Caco-2 (cell line): ENCODE data around the gene TBCB. TPM values are rescaled to one million over a fixed set of nuclear protein-coding genes. Genes with fewer than 3 reads are reported as not detected.

Source experiments
- BruUV-seq: library from RNA; stranded (reverse); fragments of 400-500 nt; replicated peaks from 2 replicates; lab custom pipeline; 2021; lab: Mats Ljungman, UMichigan
- CTCF ChIA-PET: fragments of 300-600 bp; sonication (Branson Sonifier 250); formaldehyde crosslinking; loops from one replicate; lab custom pipeline; 2022; ENCODE audit warnings: antibody characterized with exemption; lab: Charles Lee
- POLR2A ChIA-PET: fragments of 300-600 bp; sonication (Branson Sonifier 250); formaldehyde crosslinking; loops from one replicate; lab custom pipeline; 2022; ENCODE audit warnings: antibody characterized with exemption; lab: Charles Lee
- DNase-seq, 2 experiments: peaks; one replicate each; pipeline versions ENCODE4 v3.0.0 to v3.0.0-alpha.2; 2020 to 2022
- H3K27me3 ChIP-seq: replicated peaks from 2 replicates; pipeline ENCODE4 v1.6.0; 2011; ENCODE audit warnings: low read length; ENCODE audit not compliant: control insufficient read depth, insufficient read depth
- H3K36me3 ChIP-seq: 2 replicates; pipeline ENCODE4 v1.5.1; 2011; ENCODE audit warnings: low read length; ENCODE audit not compliant: control insufficient read depth, insufficient read depth
- H3K4me1 ChIP-seq: fragments of 250-450 bp; sonication (Bioruptor Pico); 2 replicates; pipeline ENCODE4 v1.5.1; 2020; ENCODE audit warnings: mild to moderate bottlenecking
- H3K4me3 ChIP-seq: 2 replicates; pipeline ENCODE4 v1.5.1; 2011; ENCODE audit warnings: low read depth, mild to moderate bottlenecking, control low read depth, low read length
- H3K9me3 ChIP-seq: fragments of 250-450 bp; sonication (Bioruptor Pico); 2 replicates; pipeline ENCODE4 v1.5.1; 2020; ENCODE audit warnings: mild to moderate bottlenecking, moderate library complexity
- H3K27ac Mint-ChIP-seq: one replicate; pipeline ENCODE4 v1.8.0; 2022; ENCODE audit warnings: mixed read lengths; ENCODE audit not compliant: unreplicated experiment
- H3K27me3 Mint-ChIP-seq: one replicate; pipeline ENCODE4 v1.8.0; 2022; ENCODE audit warnings: mixed read lengths; ENCODE audit not compliant: insufficient read depth, unreplicated experiment
- H3K36me3 Mint-ChIP-seq: one replicate; pipeline ENCODE4 v1.8.0; 2022; ENCODE audit warnings: mild to moderate bottlenecking, mixed read lengths; ENCODE audit not compliant: insufficient read depth, unreplicated experiment
- H3K4me1 Mint-ChIP-seq: one replicate; pipeline ENCODE4 v1.8.0; 2022; ENCODE audit warnings: low read depth, mixed read lengths; ENCODE audit not compliant: unreplicated experiment
- H3K4me3 Mint-ChIP-seq: one replicate; pipeline ENCODE4 v1.8.0; 2022; ENCODE audit warnings: mild to moderate bottlenecking, moderate library complexity, mixed read lengths; ENCODE audit not compliant: unreplicated experiment
- H3K9me3 Mint-ChIP-seq: one replicate; pipeline ENCODE4 v1.8.0; 2022; ENCODE audit warnings: mixed read lengths; ENCODE audit not compliant: unreplicated experiment
- intact Hi-C: fragments of 100-400 bp; cut with micrococcal nuclease; formaldehyde crosslinking; loops from one replicate; pipeline ENCODE4 v1.10.0; 2022; ENCODE audit not compliant: unreplicated experiment
- total RNA-seq: library from RNA; stranded (reverse); gene quantifications from 2 replicates; pipeline ENCODE4 v1.2.3, GENCODE V29; 2022
- TF ChIP-seq, protein P1 (sequence below), 2 experiments: fragments of 200-600 bp in 1 of 2; IDR thresholded peaks; 1 replicate in 1 of 2; 2 replicates in 1 of 2; pipeline versions ENCODE4 v1.5.1 to v1.8.0; 2011 to 2022; ENCODE audit warnings: antibody characterized with exemption in 1 of 2, control low read depth in 1 of 2, inconsistent platforms in 1 of 2, low read depth in 1 of 2, low read length in 1 of 2, mild to moderate bottlenecking in 1 of 2, moderate library complexity in 1 of 2; ENCODE audit not compliant: insufficient read depth in 1 of 2, severe bottlenecking in 1 of 2, unreplicated experiment in 1 of 2

Gene TBCB
- total RNA-seq, 1 experiment from 2014 or later = 191 TPM

DNA sequence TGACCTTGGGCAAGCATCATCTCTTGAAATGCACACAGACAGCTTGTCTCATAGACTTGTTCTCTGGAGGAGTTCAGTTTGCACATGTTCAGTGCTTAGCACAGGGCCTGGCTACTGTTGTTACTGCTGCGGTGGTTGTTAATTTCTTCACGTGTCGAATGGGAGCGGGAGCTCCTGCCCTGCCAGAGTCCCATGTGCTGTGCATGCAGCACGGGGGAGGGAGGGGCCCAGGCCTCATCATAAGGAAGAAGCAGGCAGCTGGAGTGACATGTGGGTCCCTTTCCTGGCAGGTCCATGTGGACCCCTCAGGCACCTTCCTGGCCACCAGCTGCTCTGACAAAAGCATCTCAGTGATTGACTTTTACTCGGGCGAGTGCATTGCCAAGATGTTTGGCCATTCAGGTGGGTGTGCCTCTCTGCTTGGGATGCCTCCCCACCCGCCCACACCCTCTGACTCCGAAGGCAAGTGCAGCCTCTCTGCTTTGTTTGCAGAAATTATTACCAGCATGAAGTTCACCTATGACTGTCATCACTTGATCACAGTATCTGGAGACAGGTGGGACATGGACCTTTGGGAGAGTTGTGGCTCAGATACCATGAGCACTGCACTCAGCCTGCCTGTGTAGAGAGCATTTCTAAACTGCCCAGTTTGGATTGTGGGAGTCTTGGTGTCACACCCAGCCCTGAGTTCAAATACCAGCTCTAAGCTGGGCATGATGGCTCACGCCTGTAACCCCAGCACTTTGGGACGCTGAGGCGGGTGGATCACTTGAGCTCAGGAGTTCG is 24.2 kb upstream of the TBCB start:
- no peaks in the 10 kb centered on the region for H3K9me3 ChIP-seq
- POLR2A ChIA-PET = no interaction called here
- H3K4me1 ChIP-seq = no peaks in the 10 kb centered on the region
- Mint-ChIP-seq H3K36me3 (peaks cover 70% of the 10 kb centered on the region), H3K27ac (no peak overlapping the region), H3K9me3 (no peaks in the 10 kb centered on the region), H3K27me3 (no peaks in the 10 kb centered on the region), H3K4me3 (no peak overlapping the region), H3K4me1 (no peaks in the 10 kb centered on the region)
- H3K27me3 ChIP-seq = no peaks in the 10 kb centered on the region
- intact Hi-C loops = no loop called here
- DNase-seq = no peak
- H3K4me3 ChIP-seq = no peak overlapping the region
- TF ChIP-seq, protein P1, sequence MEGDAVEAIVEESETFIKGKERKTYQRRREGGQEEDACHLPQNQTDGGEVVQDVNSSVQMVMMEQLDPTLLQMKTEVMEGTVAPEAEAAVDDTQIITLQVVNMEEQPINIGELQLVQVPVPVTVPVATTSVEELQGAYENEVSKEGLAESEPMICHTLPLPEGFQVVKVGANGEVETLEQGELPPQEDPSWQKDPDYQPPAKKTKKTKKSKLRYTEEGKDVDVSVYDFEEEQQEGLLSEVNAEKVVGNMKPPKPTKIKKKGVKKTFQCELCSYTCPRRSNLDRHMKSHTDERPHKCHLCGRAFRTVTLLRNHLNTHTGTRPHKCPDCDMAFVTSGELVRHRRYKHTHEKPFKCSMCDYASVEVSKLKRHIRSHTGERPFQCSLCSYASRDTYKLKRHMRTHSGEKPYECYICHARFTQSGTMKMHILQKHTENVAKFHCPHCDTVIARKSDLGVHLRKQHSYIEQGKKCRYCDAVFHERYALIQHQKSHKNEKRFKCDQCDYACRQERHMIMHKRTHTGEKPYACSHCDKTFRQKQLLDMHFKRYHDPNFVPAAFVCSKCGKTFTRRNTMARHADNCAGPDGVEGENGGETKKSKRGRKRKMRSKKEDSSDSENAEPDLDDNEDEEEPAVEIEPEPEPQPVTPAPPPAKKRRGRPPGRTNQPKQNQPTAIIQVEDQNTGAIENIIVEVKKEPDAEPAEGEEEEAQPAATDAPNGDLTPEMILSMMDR (IDR thresholded peaks at IDR 0.05; ENCODE audit: insufficient read depth in 1 of 2, low read depth in 1 of 2, low read length in 1 of 2, severe bottlenecking in 1 of 2, unreplicated experiment in 1 of 2) = no peak
- CTCF ChIA-PET = no interaction called here
- BruUV-seq = no TSS peak
- peaks cover 1% of the 10 kb centered on the region; the same call in 1 of the 2 replicates for H3K36me3 ChIP-seq

GRCh38 chr19:36092566-36092965 is 22.7 kb upstream of the TBCB start:
- Histone ChIP-seq H3K4me3 (no peak overlapping the region), H3K36me3 (peaks cover 1% of the 10 kb centered on the region; the same call in 1 of the 2 replicates), H3K27me3 (no peaks in the 10 kb centered on the region), H3K9me3 (no peaks in the 10 kb centered on the region), H3K4me1 (no peaks in the 10 kb centered on the region)
- H3K36me3 Mint-ChIP-seq = peaks cover 59% of the 10 kb centered on the region
- no peaks in the 10 kb centered on the region for H3K4me1 Mint-ChIP-seq
- DNase-seq = no peak
- no peak overlapping the region for H3K27ac Mint-ChIP-seq
- H3K27me3 Mint-ChIP-seq = no peaks in the 10 kb centered on the region
- intact Hi-C loops = no loop called here
- CTCF ChIA-PET = no interaction called here
- H3K9me3 Mint-ChIP-seq = no peaks in the 10 kb centered on the region
- H3K4me3 Mint-ChIP-seq = no peak overlapping the region
- TF ChIP-seq, protein P1 (IDR thresholded peaks at IDR 0.05; ENCODE audit: insufficient read depth in 1 of 2, low read depth in 1 of 2, low read length in 1 of 2, severe bottlenecking in 1 of 2, unreplicated experiment in 1 of 2) = no peak
- POLR2A ChIA-PET = no interaction called here
- BruUV-seq = no TSS peak

GRCh38 chr19:36093146-36093662 is 22.1 kb upstream of the TBCB start:
- DNase-seq = no peak
- no peak overlapping the region for H3K4me3 Mint-ChIP-seq
- intact Hi-C loops = no loop called here
- BruUV-seq = no TSS peak
- Histone ChIP-seq H3K9me3 (no peaks in the 10 kb centered on the region), H3K36me3 (peaks cover 1% of the 10 kb centered on the region; the same call in 1 of the 2 replicates), H3K4me1 (no peaks in the 10 kb centered on the region), H3K27me3 (no peaks in the 10 kb centered on the region), H3K4me3 (no peak overlapping the region)
- ChIA-PET CTCF (no interaction called here), POLR2A (no interaction called here)
- no peaks in the 10 kb centered on the region for H3K27me3 Mint-ChIP-seq
- H3K36me3 Mint-ChIP-seq = peaks cover 55% of the 10 kb centered on the region
- TF ChIP-seq, protein P1 (IDR thresholded peaks at IDR 0.05; ENCODE audit: insufficient read depth in 1 of 2, low read depth in 1 of 2, low read length in 1 of 2, severe bottlenecking in 1 of 2, unreplicated experiment in 1 of 2) = no peak
- H3K9me3 Mint-ChIP-seq = no peaks in the 10 kb centered on the region
- H3K4me1 Mint-ChIP-seq = no peaks in the 10 kb centered on the region
- H3K27ac Mint-ChIP-seq = no peak overlapping the region
